Measurements from ENCODE around the gene DOP1B. TPM values are rescaled to one million over a fixed set of nuclear protein-coding genes. Genes with fewer than 3 reads are reported as not detected.

DOP1B gene
- total RNA-seq, 4 donors from 2014 or later = 6.3 to 15.1 (median 11.2) TPM

DNA sequence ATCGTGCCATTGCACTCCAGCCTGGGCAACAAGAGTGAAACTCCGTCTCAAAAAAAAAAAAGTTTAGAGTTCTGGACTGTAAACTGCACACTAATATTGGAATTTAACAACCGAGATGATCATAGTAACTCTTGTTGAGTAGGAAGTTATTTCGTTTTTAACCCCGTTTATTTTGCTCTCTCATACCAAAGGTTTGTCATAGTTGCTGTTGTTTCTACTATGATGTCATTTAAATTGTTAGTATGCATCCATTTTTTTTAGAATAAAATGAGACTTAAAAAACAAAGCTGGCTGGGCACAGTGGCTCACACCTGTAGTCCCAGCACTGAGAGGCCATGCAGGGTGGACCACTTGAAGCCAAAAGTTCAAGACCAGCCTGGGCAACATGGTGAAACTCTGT is 49.3 kb downstream of the DOP1B start:
- TF ChIP-seq EP300 (IDR thresholded peaks at IDR 0.05) (no peak), POLR2A (IDR thresholded peaks at IDR 0.05; ENCODE audit: low read depth) (no peak)
- H3K36me3 ChIP-seq = peaks cover 0 to 35% (median 9%) of the 10 kb centered on the region in 4 donors
- 89% methylated on average over 5 of the region's 5 CpGs for WGBS

More for the DNA sequence above, 49.3 kb downstream of the DOP1B start:
- no peak for DNase-seq (ENCODE audit: extremely low spot score)
- intact Hi-C loops (cut with DNase I) = loop anchor here (5.0 kb wide), 1 partner anchor 64 kb away; no protein-coding TSS in a partner anchor
- Histone ChIP-seq H3K4me3 (no peak overlapping the region), H3K27ac (replicated peaks in 1 of 4) (no peak overlapping the region), H3K27me3 (no peaks in the 10 kb centered on the region), H3K9me3 (no peaks in the 10 kb centered on the region), H3K4me1 (peaks cover 0 to 9% (median 0%) of the 10 kb centered on the region in 4 donors)

Other genes with a start within 250 kb of the DOP1B start
- 10 to 100 TPM; 10.8 to 15.2 (median 13.3) TPM for gene SETD4, start 96.3 kb upstream of the DOP1B start, total RNA-seq
- 100 to 1,000 TPM in 3 of 4 donors, 10 to 100 TPM in 1; 83.3 to 155 (median 121) TPM for gene CBR1, start 86.8 kb upstream of the DOP1B start, total RNA-seq
- gene CBR3, start 21.7 kb upstream of the DOP1B start, total RNA-seq = 10 to 100 TPM; 11.4 to 18.5 (median 14.0) TPM
- gene MORC3, start 163.4 kb downstream of the DOP1B start, total RNA-seq = 10 to 100 TPM; 32.0 to 41.9 (median 39.2) TPM
- gene CHAF1B, start 228.6 kb downstream of the DOP1B start, total RNA-seq = 1 to 10 TPM in 2 of 4 donors, under 1 TPM in 2; 0.83 to 1.6 (median 1.2) TPM